K562 (cell line): Measurements from ENCODE around the gene MORF4L1. TPM values are rescaled to one million over a fixed set of nuclear protein-coding genes. Genes with fewer than 3 reads are reported as not detected.

Experiments used
- ATAC-seq: fragments of 200-7000 bp; cut with Tn5 transposase; 3 replicates; pipeline ENCODE4 v1.9.1; 2020; ENCODE audit warnings: moderate library complexity
- BruUV-seq: library from RNA; stranded (reverse); fragments of 400-500 nt; replicated peaks from 2 replicates; lab custom pipeline; 2021; lab: Mats Ljungman, UMichigan
- CTCF ChIA-PET: fragments of 300-600 bp; formaldehyde crosslinking; extraction: SDS; loops from one replicate; lab custom pipeline; 2021; ENCODE audit warnings: low intra/inter-chr PET ratio; lab: Yijun Ruan, JAX
- POLR2A ChIA-PET: fragments of 300-600, 350-650 bp; sonication (Branson Sonifier 250); formaldehyde crosslinking; extraction: SDS; loops from one replicate; lab custom pipeline; 2021; ENCODE audit warnings: antibody characterized with exemption, inconsistent platforms; lab: Yijun Ruan, JAX
- DNase-seq, 4 experiments: peaks; one replicate each; pipeline versions ENCODE4 v3.0.0 to v3.0.0-alpha.2; 2011 to 2018; ENCODE audit warnings: low spot score in 3 of 4, mixed read lengths in 3 of 4; ENCODE audit errors: extremely low read depth in 1 of 4
- FAIRE-seq: peaks from 2 replicates; lab custom pipeline; 2011; peaks lifted over from hg19 to GRCh38; lab: Jason Lieb, UNC
- H2AFZ ChIP-seq: 2 replicates; pipeline ENCODE4 v1.6.0; 2011; ENCODE audit warnings: low read depth, low read length, control low read depth, inconsistent platforms
- H3K27ac ChIP-seq: fragments of 200-600 bp; 3 replicates; pipeline ENCODE4 v1.8.0; 2011; ENCODE audit warnings: low read depth, mild to moderate bottlenecking, control low read depth, inconsistent platforms, low read length, moderate library complexity, mixed read lengths; ENCODE audit errors: extremely low read depth
- H3K27me3 ChIP-seq, 2 experiments: fragments of 300-600 bp in 1 of 2; 2 replicates in 1 of 2; 3 replicates in 1 of 2; pipeline versions ENCODE4 v1.6.0 to v1.8.0; 2011; ENCODE audit warnings: inconsistent platforms in 2 of 2, low read length in 2 of 2, mild to moderate bottlenecking in 1 of 2, mixed read lengths in 1 of 2, moderate library complexity in 1 of 2; ENCODE audit not compliant: control insufficient read depth in 2 of 2, insufficient read depth in 2 of 2
- H3K36me3 ChIP-seq: fragments of 300-600 bp; 3 replicates; pipeline ENCODE4 v1.8.0; 2011; ENCODE audit warnings: mild to moderate bottlenecking, low read length, inconsistent platforms; ENCODE audit not compliant: control insufficient read depth, insufficient read depth
- H3K4me1 ChIP-seq, 2 experiments: fragments of 200-600 bp in 1 of 2; replicated peaks in 1 of 2; 2 replicates in 1 of 2; 3 replicates in 1 of 2; pipeline versions ENCODE4 v1.5.1 to v1.8.0; 2011; ENCODE audit warnings: inconsistent platforms in 2 of 2, low read length in 2 of 2, mild to moderate bottlenecking in 1 of 2, mixed read lengths in 1 of 2, moderate library complexity in 1 of 2; ENCODE audit not compliant: control insufficient read depth in 2 of 2, insufficient read depth in 2 of 2
- H3K4me2 ChIP-seq: 2 replicates; pipeline ENCODE4 v1.6.1; 2011; ENCODE audit warnings: low read length, control low read depth, inconsistent platforms, mixed read lengths; ENCODE audit not compliant: insufficient read depth
- H3K4me3 ChIP-seq: fragments of 200-600 bp; sonication (generic), shearing (Covaris generic); 2 replicates; pipeline ENCODE4 v1.5.1; 2016; ENCODE audit warnings: control low read depth, inconsistent platforms
- H3K79me2 ChIP-seq: fragments of 200-600 bp; 3 replicates; pipeline ENCODE4 v1.8.0; 2011; ENCODE audit warnings: low read length, inconsistent platforms; ENCODE audit not compliant: control insufficient read depth, insufficient read depth
- H3K9ac ChIP-seq, 2 experiments: 2 replicates each; pipeline versions ENCODE4 v1.6.0 to v1.6.1; 2011; ENCODE audit warnings: low read depth in 2 of 2, low read length in 2 of 2, control low read depth in 1 of 2, inconsistent platforms in 1 of 2, mild to moderate bottlenecking in 1 of 2, mixed read lengths in 1 of 2; ENCODE audit not compliant: insufficient read depth in 1 of 2
- H3K9me1 ChIP-seq: one replicate; pipeline ENCODE4 v1.6.0; 2011; ENCODE audit warnings: inconsistent platforms, mild to moderate bottlenecking, low read length, moderate library complexity; ENCODE audit not compliant: control insufficient read depth, insufficient read depth
- H3K9me3 ChIP-seq: replicated peaks from 2 replicates; pipeline ENCODE4 v1.5.1; 2011; ENCODE audit warnings: low read depth, low read length, inconsistent platforms; ENCODE audit not compliant: control insufficient read depth, insufficient read depth
- H4K20me1 ChIP-seq: replicated peaks from 2 replicates; pipeline ENCODE4 v1.6.1; 2011; ENCODE audit warnings: low read length, inconsistent platforms, mixed read lengths; ENCODE audit not compliant: control insufficient read depth, insufficient read depth
- FOXA3 ChIP-seq, 2 experiments: fragments of 450-650 bp in 1 of 2; sonication (generic) in 1 of 2; formaldehyde crosslinking; IDR thresholded peaks in 1 of 2; conservative IDR thresholded peaks in 1 of 2; 2 replicates each; pipeline versions ENCODE4 v1.4.0 to v1.8.0; 2020 to 2022; ENCODE audit warnings: mild to moderate bottlenecking in 2 of 2, missing genetic modification reagents in 1 of 2
- HMG20B ChIP-seq: fragments of 250-450 bp; sonication (Bioruptor Pico); IDR thresholded peaks from 2 replicates; pipeline ENCODE4 v1.5.0; 2021; ENCODE audit warnings: mild to moderate bottlenecking
- SMAD4 ChIP-seq: fragments of 250-450 bp; sonication (Bioruptor Pico); conservative IDR thresholded peaks from 2 replicates; pipeline ENCODE4 v1.8.0; 2021; ENCODE audit warnings: inconsistent platforms, mild to moderate bottlenecking, moderate library complexity
- SRSF9 ChIP-seq: fragments of 200-400 bp; formaldehyde crosslinking; IDR thresholded peaks from 2 replicates; pipeline ENCODE4 v1.6.1; 2017; ENCODE audit warnings: low read depth, low read length, borderline replicate concordance
- ZNF696 ChIP-seq: fragments of 250-450 bp; sonication (Bioruptor Pico); conservative IDR thresholded peaks from 2 replicates; pipeline ENCODE4 v1.4.0; 2020; ENCODE audit warnings: mild to moderate bottlenecking, moderate library complexity
- in situ Hi-C: fragments of 300-500 bp; cut with MboI; formaldehyde crosslinking; loops from 4 replicates; pipeline ENCODE4 v1.15.0; 2018; ENCODE audit warnings: inconsistent platforms, mixed read lengths
- intact Hi-C: fragments of 100-400 bp; cut with micrococcal nuclease; formaldehyde crosslinking; loops from 2 replicates; pipeline ENCODE4 v1.14.2; 2022
- polyA plus RNA-seq, 8 experiments: library from polyadenylated mRNA; depleted of rRNA in 4 of 8; stranded (reverse) in 5 of 8; unstranded in 3 of 8; fragments of >200 nt; fragmentation: Nextera tagmentation in 2 of 8; fragmentation: Illumina TruSeq in 1 of 8; extraction: Ambion mirVana in 2 of 8; extraction: Trizol in 1 of 8; gene quantifications; 2 replicates each; pipeline versions ENCODE4 v1.2.1 to v1.2.3, GENCODE V29; 2011 to 2014; ENCODE audit warnings: inconsistent platforms in 1 of 8, missing spikeins in 1 of 8
- total RNA-seq, 7 experiments: library from RNA; depleted of rRNA in 6 of 7; stranded (reverse); fragments of >200 nt in 6 of 7; fragmentation: Illumina TruSeq in 2 of 7; extraction: Trizol in 2 of 7; gene quantifications; 2 replicates each; pipeline versions ENCODE4 v1.2.1 to v1.2.3, GENCODE V29; 2011 to 2021; ENCODE audit warnings: low replicate concordance in 1 of 7
- TF ChIP-seq, protein P1 (sequence below), 2 experiments: fragments of 450-650 bp; conservative IDR thresholded peaks; 2 replicates each; pipeline ENCODE4 v1.6.1; 2017; ENCODE audit warnings: mild to moderate bottlenecking in 2 of 2, moderate library complexity in 2 of 2
- TF ChIP-seq, protein P2 (sequence below): sonication (generic); formaldehyde crosslinking; IDR thresholded peaks from 2 replicates; pipeline ENCODE4 v1.8.0; 2022; ENCODE audit warnings: mild to moderate bottlenecking, low read depth, missing genetic modification reagents
- TF ChIP-seq, protein P3 (sequence below): sonication (generic); formaldehyde crosslinking; IDR thresholded peaks from 2 replicates; pipeline ENCODE4 v1.8.1; 2023; ENCODE audit warnings: mild to moderate bottlenecking, missing genetic modification reagents

The MORF4L1 gene
- total and polyA plus RNA-seq, 9 of the 15 experiments (the other 6 are each of a cell fraction or from before 2014, with no cell fraction given): 127 to 615 (median 281) TPM

DNA sequence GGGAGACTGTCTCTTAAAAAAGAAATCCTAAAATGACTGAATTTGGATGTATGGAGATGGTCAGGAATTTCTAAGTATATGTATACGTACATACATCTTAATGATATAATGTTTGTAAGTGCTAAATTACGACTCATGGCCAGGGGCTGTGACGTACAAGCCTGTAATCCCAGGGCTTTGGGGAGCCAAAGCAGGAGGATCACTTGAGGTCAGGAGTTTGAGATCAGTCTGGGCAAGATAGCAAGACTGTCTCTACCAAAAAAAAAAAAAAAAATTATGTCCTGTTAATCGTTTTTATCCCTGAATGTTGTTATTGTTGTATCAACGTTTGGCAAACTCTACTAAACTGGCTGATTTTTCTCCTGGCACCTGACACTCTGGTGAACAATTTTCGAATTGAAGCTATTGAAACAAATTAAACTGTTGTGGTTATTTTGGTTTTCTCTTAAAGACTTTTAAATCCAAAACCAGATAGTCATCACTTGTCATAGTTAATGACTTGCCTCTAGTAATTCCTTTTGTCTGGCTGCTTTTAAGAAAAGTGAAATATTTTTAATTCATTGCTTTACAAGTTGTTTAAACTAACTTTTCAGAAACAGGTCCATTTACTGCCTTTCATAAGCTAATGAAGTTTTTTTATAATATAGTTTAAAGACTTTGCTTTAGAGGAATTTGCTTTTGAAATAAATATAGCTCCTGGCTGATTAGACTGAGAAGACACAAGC lies 7.0 kb downstream of the MORF4L1 start (continued):
- TF ChIP-seq, protein P1, sequence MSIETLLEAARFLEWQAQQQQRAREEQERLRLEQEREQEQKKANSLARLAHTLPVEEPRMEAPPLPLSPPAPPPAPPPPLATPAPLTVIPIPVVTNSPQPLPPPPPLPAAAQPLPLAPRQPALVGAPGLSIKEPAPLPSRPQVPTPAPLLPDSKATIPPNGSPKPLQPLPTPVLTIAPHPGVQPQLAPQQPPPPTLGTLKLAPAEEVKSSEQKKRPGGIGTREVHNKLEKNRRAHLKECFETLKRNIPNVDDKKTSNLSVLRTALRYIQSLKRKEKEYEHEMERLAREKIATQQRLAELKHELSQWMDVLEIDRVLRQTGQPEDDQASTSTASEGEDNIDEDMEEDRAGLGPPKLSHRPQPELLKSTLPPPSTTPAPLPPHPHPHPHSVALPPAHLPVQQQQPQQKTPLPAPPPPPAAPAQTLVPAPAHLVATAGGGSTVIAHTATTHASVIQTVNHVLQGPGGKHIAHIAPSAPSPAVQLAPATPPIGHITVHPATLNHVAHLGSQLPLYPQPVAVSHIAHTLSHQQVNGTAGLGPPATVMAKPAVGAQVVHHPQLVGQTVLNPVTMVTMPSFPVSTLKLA (conservative IDR thresholded peaks at IDR 0.05): no peak
- TF ChIP-seq SRSF9 (no peak), FOXA3 (CRISPR knock-in tag; conservative IDR thresholded peaks at IDR 0.05 in 1 of 2, IDR thresholded peaks at IDR 0.05 in 1 of 2) (no peak), SMAD4 (CRISPR knock-in tag) (peak; percentile 77)

DNA sequence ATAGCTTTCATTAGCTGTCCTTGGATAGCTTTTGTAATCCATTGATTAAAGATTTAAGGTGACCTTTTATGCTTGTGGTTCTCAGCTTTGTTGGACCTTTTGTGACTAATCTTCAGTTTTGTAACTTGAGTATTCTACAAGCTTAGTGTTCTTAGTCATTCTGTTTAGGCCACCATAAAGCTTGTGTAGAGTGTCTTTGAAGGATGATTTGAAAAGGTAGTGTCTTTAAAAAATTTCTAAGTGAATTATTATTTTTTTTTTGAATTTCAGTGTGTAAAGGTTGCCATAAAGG lies 7.5 kb downstream of the MORF4L1 start:
- no peak overlapping the region for H3K4me3 ChIP-seq
- intact Hi-C loops (no loop called here), in situ Hi-C loops (no loop called here)
- no peak for TF ChIP-seq ZNF696 (CRISPR knock-in tag)
- no peak for TF ChIP-seq HMG20B (CRISPR knock-in tag)
- TF ChIP-seq, protein P2, sequence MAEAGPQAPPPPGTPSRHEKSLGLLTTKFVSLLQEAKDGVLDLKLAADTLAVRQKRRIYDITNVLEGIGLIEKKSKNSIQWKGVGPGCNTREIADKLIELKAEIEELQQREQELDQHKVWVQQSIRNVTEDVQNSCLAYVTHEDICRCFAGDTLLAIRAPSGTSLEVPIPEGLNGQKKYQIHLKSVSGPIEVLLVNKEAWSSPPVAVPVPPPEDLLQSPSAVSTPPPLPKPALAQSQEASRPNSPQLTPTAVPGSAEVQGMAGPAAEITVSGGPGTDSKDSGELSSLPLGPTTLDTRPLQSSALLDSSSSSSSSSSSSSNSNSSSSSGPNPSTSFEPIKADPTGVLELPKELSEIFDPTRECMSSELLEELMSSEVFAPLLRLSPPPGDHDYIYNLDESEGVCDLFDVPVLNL (CRISPR knock-in tag): no peak
- TF ChIP-seq, protein P3, sequence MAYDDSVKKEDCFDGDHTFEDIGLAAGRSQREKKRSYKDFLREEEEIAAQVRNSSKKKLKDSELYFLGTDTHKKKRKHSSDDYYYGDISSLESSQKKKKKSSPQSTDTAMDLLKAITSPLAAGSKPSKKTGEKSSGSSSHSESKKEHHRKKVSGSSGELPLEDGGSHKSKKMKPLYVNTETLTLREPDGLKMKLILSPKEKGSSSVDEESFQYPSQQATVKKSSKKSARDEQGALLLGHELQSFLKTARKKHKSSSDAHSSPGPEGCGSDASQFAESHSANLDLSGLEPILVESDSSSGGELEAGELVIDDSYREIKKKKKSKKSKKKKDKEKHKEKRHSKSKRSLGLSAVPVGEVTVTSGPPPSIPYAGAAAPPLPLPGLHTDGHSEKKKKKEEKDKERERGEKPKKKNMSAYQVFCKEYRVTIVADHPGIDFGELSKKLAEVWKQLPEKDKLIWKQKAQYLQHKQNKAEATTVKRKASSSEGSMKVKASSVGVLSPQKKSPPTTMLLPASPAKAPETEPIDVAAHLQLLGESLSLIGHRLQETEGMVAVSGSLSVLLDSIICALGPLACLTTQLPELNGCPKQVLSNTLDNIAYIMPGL (CRISPR knock-in tag): no peak
- DNase-seq: no peak
- H4K20me1 ChIP-seq: peaks cover 54% of the 10 kb centered on the region
- peaks cover 8 to 29% of the 10 kb centered on the region in 2 experiments; a peak in 4 of 5 replicates for H3K4me1 ChIP-seq
- H3K27me3 ChIP-seq: no peaks in the 10 kb centered on the region
- H3K79me2 ChIP-seq: peaks cover 99% of the 10 kb centered on the region
- ChIA-PET CTCF (no interaction called here), POLR2A (interaction anchor here (0.6 to 2.9 kb wide), 9 partner anchors 10 to 1948 kb away, joined by 3 to 11 read pairs (median 3); partner anchors contain the start of gene RCN2)
- no peak overlapping the region for H3K9ac ChIP-seq
- H3K9me1 ChIP-seq: peaks cover 12% of the 10 kb centered on the region
- peak; percentile 15 for FAIRE-seq
- no peak for ATAC-seq
- H3K36me3 ChIP-seq: peaks cover 77% of the 10 kb centered on the region
- H3K9me3 ChIP-seq: no peaks in the 10 kb centered on the region
- H3K4me2 ChIP-seq: no peak overlapping the region
- H2AFZ ChIP-seq: no peak overlapping the region
- no peak overlapping the region for H3K27ac ChIP-seq
- no TSS peak for BruUV-seq
